Lung (tissue), 12 donors: ENCODE data around the gene TMEM256. TPM values are rescaled to one million over a fixed set of nuclear protein-coding genes. Genes with fewer than 3 reads are reported as not detected.

Experiments used
- ATAC-seq: fragments of 200-7000 bp; cut with Tn5 transposase; one replicate; pipeline ENCODE4 v1.9.1; 2020; ENCODE audit warnings: moderate number of reproducible peaks; ENCODE audit not compliant: insufficient read depth, low FRiP score
- DNase-seq, 3 donors: peaks; one replicate each; pipeline ENCODE4 v3.0.0-alpha.2; 2013 to 2017
- H3K27ac ChIP-seq, 2 donors: one replicate each; pipeline ENCODE4 v1.5.1; 2013; ENCODE audit warnings: mild to moderate bottlenecking in 2 of 2, moderate library complexity in 2 of 2, control low read depth in 1 of 2, inconsistent platforms in 1 of 2, low read depth in 1 of 2, low read length in 1 of 2
- H3K27me3 ChIP-seq, 3 donors: one replicate each; pipeline ENCODE4 v1.5.1; 2013; ENCODE audit warnings: low read length in 2 of 3; ENCODE audit not compliant: control insufficient read depth in 3 of 3, insufficient read depth in 3 of 3
- H3K36me3 ChIP-seq, 4 donors: one replicate each; pipeline ENCODE4 v1.5.1; 2013; ENCODE audit warnings: low read length in 4 of 4, mild to moderate bottlenecking in 1 of 4, moderate library complexity in 1 of 4; ENCODE audit not compliant: control insufficient read depth in 4 of 4, insufficient read depth in 4 of 4
- H3K4me1 ChIP-seq, 5 donors: one replicate each; pipeline ENCODE4 v1.5.1; 2013; ENCODE audit warnings: low read length in 5 of 5, mild to moderate bottlenecking in 2 of 5, moderate library complexity in 1 of 5; ENCODE audit not compliant: control insufficient read depth in 5 of 5, insufficient read depth in 5 of 5
- H3K4me3 ChIP-seq: one replicate; pipeline ENCODE4 v1.5.1; 2013; ENCODE audit warnings: mild to moderate bottlenecking, control low read depth, moderate library complexity
- H3K9ac ChIP-seq, 2 donors: one replicate each; pipeline ENCODE4 v1.5.1; 2013; ENCODE audit warnings: low read length in 2 of 2, control low read depth in 1 of 2; ENCODE audit not compliant: insufficient read depth in 1 of 2
- H3K9me3 ChIP-seq, 4 donors: one replicate each; pipeline ENCODE4 v1.5.1; 2013; ENCODE audit warnings: low read length in 3 of 4, mild to moderate bottlenecking in 1 of 4, moderate library complexity in 1 of 4; ENCODE audit not compliant: control insufficient read depth in 4 of 4, insufficient read depth in 3 of 4
- CTCF ChIP-seq: IDR thresholded peaks from 2 replicates; pipeline ENCODE4 v1.5.1; 2012; ENCODE audit warnings: mild to moderate bottlenecking; ENCODE audit errors: control extremely low read depth, extremely low read depth
- WGBS, 2 donors: extraction: QIAGEN DNeasy Blood & Tissue Kit; methylation state at CpG; one replicate each; pipeline ENCODE4 v1.1.7; 2013; 5-methylcytosine and 5-hydroxymethylcytosine counted together
- polyA plus RNA-seq, 2 donors: library from polyadenylated mRNA; stranded (reverse); fragments of 200-250 nt; gene quantifications; one replicate each; pipeline ENCODE4 v1.2.1, GENCODE V29; 2013
- total RNA-seq, 2 donors: library from RNA; depleted of rRNA in 1 of 2; stranded (reverse); fragments of >200 nt in 1 of 2; gene quantifications; one replicate each; pipeline ENCODE4 v1.2.1, GENCODE V29; 2014 to 2021
- donor health status: control.
- donor health status: control.
- donor health status: Bipolar disorder and iron deficiency.
- donor health status: healthy.
- donor health status: DM: yes; HTN: yes; CAD: no.

Gene TMEM256
- total and polyA plus RNA-seq, 4 donors, result 70.2 to 247 (median 75.1) TPM

- Histone ChIP-seq H3K9me3 (no peaks in the 10 kb centered on the region), H3K4me1 (peaks cover 0 to 34% (median 16%) of the 10 kb centered on the region in 5 donors), H3K27ac (no peak overlapping the region), H3K27me3 (peaks cover 0 to 45% (median 42%) of the 10 kb centered on the region in 3 donors), H3K4me3 (no peak overlapping the region), H3K36me3 (no peaks in the 10 kb centered on the region), H3K9ac (no peak overlapping the region)
- no peak for TF ChIP-seq CTCF
- WGBS, 2 donors, result 74 to 79% methylated on average over 7 of the region's 7 CpGs
- no peak for ATAC-seq
- no peak for DNase-seq
Observed at GRCh38 chr17:7441266-7441665, 37.4 kb upstream of the TMEM256 start.

DNA sequence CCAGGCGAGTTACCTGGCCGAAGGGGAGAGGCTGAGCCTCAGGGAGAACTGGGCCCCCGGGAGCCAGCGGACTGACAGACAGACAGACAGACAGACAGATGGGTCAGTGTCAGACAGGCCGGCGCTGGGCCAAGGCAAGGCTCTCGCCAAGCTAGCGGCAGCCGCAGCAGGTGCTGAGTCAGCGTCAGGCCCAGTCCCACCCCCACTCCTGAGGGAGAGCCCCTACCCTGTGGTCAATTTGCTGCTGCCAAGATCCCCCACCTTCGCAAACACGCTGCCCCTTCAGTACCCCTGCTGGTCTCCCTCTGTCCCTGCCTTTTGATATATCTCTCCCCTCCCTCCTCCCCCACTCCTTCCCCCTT, 36.9 kb upstream of the TMEM256 start:
- TF ChIP-seq CTCF, result no peak
- no peak overlapping the region for H3K9ac ChIP-seq

DNA sequence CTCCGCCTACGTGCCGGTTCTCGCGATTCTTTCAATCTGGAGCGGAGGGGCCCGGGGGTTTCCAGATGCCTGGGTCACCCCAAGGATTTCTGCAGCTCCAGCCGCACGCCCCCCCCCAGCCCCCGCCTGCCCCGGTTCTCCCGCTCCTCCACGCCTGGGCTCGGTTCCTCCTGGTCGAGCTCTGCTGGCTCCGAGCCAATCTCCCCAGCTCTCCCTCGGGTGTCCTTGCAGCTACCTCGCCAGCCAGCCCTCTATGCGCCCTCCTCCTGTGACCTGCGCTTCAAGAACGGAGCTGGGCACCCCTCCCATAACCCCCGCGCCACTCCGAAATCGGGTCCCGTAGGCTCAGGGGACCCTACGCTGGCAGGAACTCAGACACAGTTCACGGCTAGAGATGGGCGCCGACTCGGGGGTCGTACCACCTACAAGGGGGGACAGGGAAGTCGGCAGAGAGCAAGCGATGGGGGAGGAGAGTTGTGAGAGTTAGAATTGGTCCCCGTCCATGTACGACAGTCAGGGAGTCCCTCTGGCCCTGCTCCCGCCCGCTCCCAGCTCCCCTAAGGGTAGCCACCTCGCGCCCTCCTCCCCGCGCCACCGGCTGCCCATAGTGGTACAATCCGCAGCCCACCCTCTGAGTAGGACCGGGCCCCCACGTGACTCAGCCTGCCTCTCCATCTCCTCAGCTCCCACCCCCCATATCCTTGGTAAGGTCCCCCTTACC, 36.4 kb upstream of the TMEM256 start:
- no peaks in the 10 kb centered on the region for H3K9me3 ChIP-seq
- ATAC-seq (no peak), DNase-seq (peak; percentile 51 to 61 (median 60))
- no peak for TF ChIP-seq CTCF
- no peak overlapping the region for H3K9ac ChIP-seq
- H3K27ac ChIP-seq, result no peak overlapping the region
- WGBS, 2 donors, result 0 to 4% methylated on average over 39 to 46 of the region's 46 CpGs
- no peak overlapping the region for H3K4me3 ChIP-seq
- no peaks in the 10 kb centered on the region for H3K36me3 ChIP-seq
- peaks cover 0 to 43% (median 42%) of the 10 kb centered on the region in 3 donors for H3K27me3 ChIP-seq
- H3K4me1 ChIP-seq, result peaks cover 0 to 38% (median 16%) of the 10 kb centered on the region in 5 donors

More for the DNA sequence above, 36.9 kb upstream of the TMEM256 start:
- H3K27me3 ChIP-seq, result peaks cover 0 to 42% (median 42%) of the 10 kb centered on the region in 3 donors
- 5 to 15% methylated on average over 12 of the region's 12 CpGs for WGBS, 2 donors
- DNase-seq (peak in 2 of 3 donors; percentile 35 to 46), ATAC-seq (no peak)
- no peak overlapping the region for H3K4me3 ChIP-seq
- peaks cover 0 to 36% (median 16%) of the 10 kb centered on the region in 5 donors for H3K4me1 ChIP-seq
- no peaks in the 10 kb centered on the region for H3K36me3 ChIP-seq
- H3K9me3 ChIP-seq, result no peaks in the 10 kb centered on the region
- no peak overlapping the region for H3K27ac ChIP-seq
